ENCODE data around the gene MIAT. TPM values are rescaled to one million over a fixed set of nuclear protein-coding genes. Genes with fewer than 3 reads are reported as not detected.

MIAT gene
- total and polyA plus RNA-seq, 2 of the 4 experiments (the other 2 are of a cell fraction), result 0.54 to 0.65 TPM

GRCh38 chr22:26643418-26644100 is 13.8 kb upstream of the MIAT start (continued):
- no peak for TF ChIP-seq RAD21 (IDR thresholded peaks at IDR 0.05; ENCODE audit: low read length)

- peak overlapping the region; percentile 82 for H2AK9ac ChIP-seq (replicated peaks; ENCODE audit: low read depth, low read length, poor library complexity)
- no peak overlapping the region for H4K5ac ChIP-seq (ENCODE audit: low read depth, low read length)
- CTCF ChIA-PET, result no interaction called here
- H4K8ac ChIP-seq (ENCODE audit: low read depth in 2 of 2, low read length in 2 of 2), result no peak overlapping the region
- peaks cover 9% of the 10 kb centered on the region for H3K4me1 ChIP-seq (ENCODE audit: control insufficient read depth, insufficient read depth, low read length)
- H2BK20ac ChIP-seq (ENCODE audit: low read depth, low read length), result no peak overlapping the region
- H3K9ac ChIP-seq (ENCODE audit: low read depth, low read length), result no peak overlapping the region
- no peak overlapping the region for H4K91ac ChIP-seq (ENCODE audit: insufficient read depth, low read depth, low read length)
- H2BK120ac ChIP-seq (ENCODE audit: low read depth, low read length), result no peak overlapping the region
- H4K20me1 ChIP-seq (ENCODE audit: insufficient read depth, low read length), result no peaks in the 10 kb centered on the region
- peaks cover 2% of the 10 kb centered on the region for H3K9me3 ChIP-seq (ENCODE audit: control insufficient read depth, insufficient read depth, low read length)
- no TSS peak for BruUV-seq (replicated peaks)
- H2AK5ac ChIP-seq (ENCODE audit: low read depth, low read length), result no peak overlapping the region; the same call in 1 of the 2 replicates
- in situ Hi-C loops (cut with MboI; ENCODE audit: low sequenced_read_pairs) (no loop called here), intact Hi-C loops (cut with micrococcal nuclease) (no loop called here), dilution Hi-C loops (cut with HindIII; ENCODE audit: low sequenced_read_pairs, unreplicated experiment) (no loop called here)
- no peak overlapping the region for H3K27ac ChIP-seq (ENCODE audit: insufficient read depth, low read length)
- no peaks in the 10 kb centered on the region for H3K79me1 ChIP-seq (ENCODE audit: low read depth in 1 of 2, low read length in 2 of 2)
- H3K27me3 ChIP-seq (ENCODE audit: control insufficient read depth, insufficient read depth, low read length), result peaks cover 35% of the 10 kb centered on the region
- H3K4me3 ChIP-seq (ENCODE audit: insufficient read depth, low read depth, low read length), result no peak overlapping the region
- peak; percentile 55 for DNase-seq
- POLR2A ChIA-PET (ENCODE audit: unreplicated experiment), result no interaction called here
- peak overlapping the region; percentile 80 for H2AFZ ChIP-seq (replicated peaks; ENCODE audit: low read length, poor library complexity)
- H3K23ac ChIP-seq (ENCODE audit: low read depth, low read length), result no peak overlapping the region
- ATAC-seq (ENCODE audit: low read depth), result peak; percentile 46
- H3K9me1 ChIP-seq (ENCODE audit: insufficient read depth, low read length), result peaks cover 10% of the 10 kb centered on the region; the same call in 1 of the 2 replicates
- H3K36me3 ChIP-seq (ENCODE audit: control insufficient read depth, insufficient read depth, low read length), result no peaks in the 10 kb centered on the region
- no peak overlapping the region for H3K56ac ChIP-seq (ENCODE audit: extremely low read depth, insufficient read depth, low read length)
- no peak overlapping the region for H3K14ac ChIP-seq (replicated peaks; ENCODE audit: low read depth, low read length)
- no peak overlapping the region; the same call in 1 of the 2 replicates for H3K4ac ChIP-seq (ENCODE audit: low read depth, low read length)
- no peak overlapping the region for H3K18ac ChIP-seq (ENCODE audit: low read depth, low read length)
- H2BK5ac ChIP-seq (ENCODE audit: low read depth, low read length, poor library complexity, severe bottlenecking), result no peak overlapping the region
- no peak overlapping the region for H2BK15ac ChIP-seq (ENCODE audit: low read depth, low read length)
- H3K4me2 ChIP-seq (ENCODE audit: low read depth, low read length), result 0 out of 2 replicates have a peak overlapping the region, but pooled peaks have one; percentile 27
- WGBS, 2 experiments (ENCODE audit: extremely low coverage in 2 of 2, insufficient read length in 1 of 2), result 22% methylated on average over 4 of the region's 5 CpGs; no CpG with 5 or more reads in 1 of the 2 experiments
- TF ChIP-seq RCOR1 (IDR thresholded peaks at IDR 0.05; ENCODE audit: insufficient replicate concordance, low read length) (no peak), MXI1 (IDR thresholded peaks at IDR 0.05; ENCODE audit: borderline replicate concordance, low read depth, low read length) (no peak), MAZ (IDR thresholded peaks at IDR 0.05; ENCODE audit: borderline replicate concordance, low read depth, low read length) (no peak), USF2 (IDR thresholded peaks at IDR 0.05; ENCODE audit: low read depth, low read length) (no peak), BHLHE40 (IDR thresholded peaks at IDR 0.05; ENCODE audit: low read depth, low read length) (no peak), CHD1 (IDR thresholded peaks at IDR 0.05; ENCODE audit: low read depth, low read length) (no peak), NFE2L2 (IDR thresholded peaks at IDR 0.05; ENCODE audit: low read depth, low read length) (no peak), SMC3 (IDR thresholded peaks at IDR 0.05; ENCODE audit: low read depth, low read length) (no peak), POLR2A (IDR thresholded peaks at IDR 0.05; ENCODE audit: low read depth, low read length) (no peak), RAD21 (IDR thresholded peaks at IDR 0.05; ENCODE audit: low read length) (no peak), FOS (IDR thresholded peaks at IDR 0.05; ENCODE audit: low read depth, low read length) (no peak), CTCF (conservative IDR thresholded peaks at IDR 0.05; ENCODE audit: low read depth, low read length) (no peak), MAFK (IDR thresholded peaks at IDR 0.05; ENCODE audit: low read depth, low read length) (no peak)
These were observed 11.2 kb upstream of the MIAT start for GRCh38 chr22:26646158-26646557.

All from IMR-90 (cell line).